Heart right ventricle (tissue), 16 donors: ENCODE measurements around the gene CUL2. TPM values are rescaled to one million over a fixed set of nuclear protein-coding genes. Genes with fewer than 3 reads are reported as not detected.
"Not testable (repeated sequence)": the region's sequence is repeated elsewhere in the genome, so short reads cannot be mapped to it uniquely, and the experiment has no call there.

Source experiments
- ATAC-seq, 8 donors: fragments of 200-7000 bp; cut with Tn5 transposase; one replicate each; pipeline ENCODE4 v1.9.1; 2020; ENCODE audit warnings: mild to moderate bottlenecking in 8 of 8, moderate library complexity in 8 of 8, moderate number of reproducible peaks in 1 of 8
- DNase-seq, 2 donors: peaks; one replicate each; pipeline ENCODE4 v3.0.0-alpha.2; 2020
- H3K27ac ChIP-seq, 10 donors: fragments of 200-600 bp; sonication (generic) in 2 of 10; one replicate each; pipeline versions ENCODE4 v1.5.0 to v1.8.0; 2020 to 2022; ENCODE audit warnings: mild to moderate bottlenecking in 3 of 10
- H3K27me3 ChIP-seq, 7 donors: fragments of 200-600 bp; one replicate each; pipeline ENCODE4 v1.8.0; 2021 to 2022; ENCODE audit warnings: mild to moderate bottlenecking in 2 of 7
- H3K36me3 ChIP-seq, 9 donors: fragments of 200-600 bp; sonication (generic) in 1 of 9; one replicate each; pipeline versions ENCODE4 v1.5.0 to v1.8.0; 2020 to 2022; ENCODE audit warnings: mild to moderate bottlenecking in 2 of 9
- H3K4me1 ChIP-seq, 9 donors: fragments of 200-600 bp; sonication (generic) in 1 of 9; one replicate each; pipeline versions ENCODE4 v1.5.0 to v1.8.0; 2020 to 2022; ENCODE audit warnings: mild to moderate bottlenecking in 4 of 9
- H3K4me3 ChIP-seq, 10 donors: fragments of 200-600 bp; sonication (generic) in 2 of 10; one replicate each; pipeline versions ENCODE4 v1.5.0 to v1.8.0; 2020 to 2022; ENCODE audit warnings: mild to moderate bottlenecking in 7 of 10, moderate library complexity in 2 of 10
- H3K9me3 ChIP-seq, 11 donors: fragments of 200-600 bp in 10 of 11; sonication (generic) in 2 of 11; one replicate each; pipeline versions ENCODE4 v1.5.0 to v1.8.0; 2013 to 2022; ENCODE audit warnings: mild to moderate bottlenecking in 2 of 11, control low read depth in 1 of 11, moderate library complexity in 1 of 11
- WGBS, 2 donors: extraction: QIAGEN DNeasy Blood & Tissue Kit; methylation state at CpG; one replicate each; pipeline ENCODE4 v1.1.7; 2013; ENCODE audit warnings: inconsistent platforms in 1 of 2; 5-methylcytosine and 5-hydroxymethylcytosine counted together
- intact Hi-C, 10 donors: fragments of 100-400 bp; cut with DNase I; formaldehyde crosslinking; loops; one replicate each; pipeline versions ENCODE4 v1.11.1 to v1.14.2; 2022
- polyA plus RNA-seq, 2 donors: library from polyadenylated mRNA; stranded (reverse); fragments of 200-250 nt; gene quantifications; one replicate each; pipeline ENCODE4 v1.2.3, GENCODE V29; 2013
- total RNA-seq, 10 donors: library from RNA; stranded (reverse); fragmentation: NEBNext Ultra II Directional in 3 of 10; extraction: Animal tissue kit (Norgen Biotek cat#: 25700) in 3 of 10; gene quantifications; one replicate each; pipeline versions ENCODE4 v1.2.1 to v1.2.4, GENCODE V29; 2021 to 2023
- TF ChIP-seq, protein P1 (sequence below), 9 donors: fragments of 200-600 bp; sonication (generic) in 2 of 9; IDR thresholded peaks; one replicate each; pipeline versions ENCODE4 v1.5.0 to v1.8.0; 2021 to 2022; ENCODE audit warnings: antibody characterized with exemption in 9 of 9, mild to moderate bottlenecking in 5 of 9, moderate library complexity in 1 of 9
- donor health status: Arrhythmogenic right ventricular cardiomyopathy.
- donor health status: ischemic (EF 13 %, LVEDD 7.1; RV severe dilation, severe dysfunction).
- donor health status: healthy with polysubstance abuse.
- donor health status: DM: no; HTN: yes; CAD: no.
- donor health status: DM: no; HTN: no; CAD: no.
- donor health status: ischemic (EF 25% LVEDD 6.9; RV normal size, moderate dysfunction).
- donor health status: ischemic (EF 25% LVEDD 5.7; RV mildly dilated, moderate dysfunction).
- donor health status: healthy.
- donor health status: DM: yes; HTN: yes; CAD: no.
- donor health status: Ischemic cardiomyopathy.
- donor health status: ischemic (EF 35%, LVEDD 5.7; RV mildly dilated, moderate dysfunction).
- donor health status: nonischemic (EF 11% LVEDD 7.7; RV severe dilation, severe dysfunction).
- donor health status: DM: yes; HTN: yes; CAD: no.
- donor health status: PGD.
- donor health status: ischemic (EF 29% LVEDD 5.4; RV normal size, mild dysfunction).
- donor health status: nonischemic (EF 23%, LVEDD 6.1; RV moderate dilation, normal function).

The CUL2 gene
- total and polyA plus RNA-seq, 12 donors, result 5.7 to 39.8 (median 37.0) TPM

DNA sequence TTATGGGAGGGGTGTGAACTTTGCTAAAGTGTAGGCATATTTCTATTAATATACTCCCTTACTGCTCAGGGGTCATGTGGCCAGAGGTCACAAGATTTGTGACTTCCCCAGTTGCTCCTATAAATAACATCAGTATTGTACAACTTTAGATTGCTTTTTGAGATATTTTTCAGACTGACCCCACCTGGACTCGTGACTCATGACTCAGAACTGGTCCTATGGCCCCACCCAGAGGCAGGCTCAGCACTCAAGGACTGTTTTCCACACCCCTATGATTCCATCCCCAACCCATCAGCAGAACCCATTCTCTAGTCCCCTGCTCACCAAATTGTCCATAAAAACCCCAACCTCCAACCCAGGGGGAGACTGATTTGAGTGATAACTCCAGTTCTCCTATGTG, 2.7 kb upstream of the CUL2 start:
- Histone ChIP-seq H3K27ac (no peak overlapping the region), H3K4me1 (peaks cover 8 to 28% (median 21%) of the 10 kb centered on the region in 9 donors), H3K9me3 (peaks cover 0 to 9% (median 0%) of the 10 kb centered on the region in 11 donors), H3K36me3 (peaks cover 0 to 2% (median 0%) of the 10 kb centered on the region in 9 donors), H3K27me3 (peaks cover 0 to 23% (median 0%) of the 10 kb centered on the region in 7 donors), H3K4me3 (no peak overlapping the region)
- WGBS, 2 donors, result 53 to 69% methylated on average over 1 of the region's 1 CpG
- intact Hi-C loops, result loop anchor here in 1 of 10 donors (5.0 kb wide), 1 partner anchor 894 kb away; no protein-coding TSS in a partner anchor
- no peak for DNase-seq
- TF ChIP-seq, protein P1, sequence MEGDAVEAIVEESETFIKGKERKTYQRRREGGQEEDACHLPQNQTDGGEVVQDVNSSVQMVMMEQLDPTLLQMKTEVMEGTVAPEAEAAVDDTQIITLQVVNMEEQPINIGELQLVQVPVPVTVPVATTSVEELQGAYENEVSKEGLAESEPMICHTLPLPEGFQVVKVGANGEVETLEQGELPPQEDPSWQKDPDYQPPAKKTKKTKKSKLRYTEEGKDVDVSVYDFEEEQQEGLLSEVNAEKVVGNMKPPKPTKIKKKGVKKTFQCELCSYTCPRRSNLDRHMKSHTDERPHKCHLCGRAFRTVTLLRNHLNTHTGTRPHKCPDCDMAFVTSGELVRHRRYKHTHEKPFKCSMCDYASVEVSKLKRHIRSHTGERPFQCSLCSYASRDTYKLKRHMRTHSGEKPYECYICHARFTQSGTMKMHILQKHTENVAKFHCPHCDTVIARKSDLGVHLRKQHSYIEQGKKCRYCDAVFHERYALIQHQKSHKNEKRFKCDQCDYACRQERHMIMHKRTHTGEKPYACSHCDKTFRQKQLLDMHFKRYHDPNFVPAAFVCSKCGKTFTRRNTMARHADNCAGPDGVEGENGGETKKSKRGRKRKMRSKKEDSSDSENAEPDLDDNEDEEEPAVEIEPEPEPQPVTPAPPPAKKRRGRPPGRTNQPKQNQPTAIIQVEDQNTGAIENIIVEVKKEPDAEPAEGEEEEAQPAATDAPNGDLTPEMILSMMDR (IDR thresholded peaks at IDR 0.05), result no peak
- ATAC-seq, result no peak

DNA sequence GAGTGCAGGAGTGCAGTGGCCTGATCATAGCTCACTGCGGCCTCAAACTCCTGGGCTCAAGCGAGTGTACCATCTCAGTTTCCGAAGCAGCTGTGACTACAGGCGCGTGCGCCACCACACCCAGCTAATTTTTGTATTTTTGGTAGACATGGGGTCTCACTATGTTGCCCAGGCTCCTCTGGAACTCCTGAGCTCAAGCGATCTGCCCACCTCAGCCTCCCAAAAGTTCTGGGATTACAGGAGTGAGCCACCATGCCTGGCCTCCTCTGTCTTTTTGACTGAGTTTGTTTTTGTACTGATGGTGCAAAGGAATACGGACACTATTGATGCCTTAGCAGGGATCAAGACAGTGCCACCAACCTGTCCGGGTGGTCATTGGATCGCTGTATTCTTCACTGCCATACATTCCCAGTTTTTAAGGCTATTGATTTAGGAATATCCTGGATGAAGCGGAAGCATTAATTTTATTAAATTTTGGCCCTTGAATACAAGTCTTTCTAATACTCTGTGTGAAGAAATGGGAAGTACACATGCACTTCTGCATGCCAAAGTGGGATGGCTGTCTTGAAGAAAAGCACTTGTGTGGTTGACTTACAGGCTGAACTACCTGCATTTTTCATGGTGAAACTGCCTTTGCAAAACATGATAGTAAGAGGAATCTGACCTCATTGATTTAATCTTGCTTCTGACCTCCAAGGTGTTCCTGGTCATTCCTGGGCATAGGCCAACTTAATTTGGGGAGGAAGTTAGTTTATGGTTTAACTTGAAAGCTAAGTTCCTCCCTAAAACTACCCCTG, 2.1 kb upstream of the CUL2 start:
- peaks cover 0 to 7% (median 0%) of the 10 kb centered on the region in 9 donors for H3K36me3 ChIP-seq
- DNase-seq (no peak), ATAC-seq (no peak)
- WGBS, 2 donors, result 88 to 96% methylated on average over 11 of the region's 11 CpGs
- H3K4me3 ChIP-seq, result no peak overlapping the region
- H3K27ac ChIP-seq, result no peak overlapping the region
- H3K27me3 ChIP-seq, result peaks cover 0 to 16% (median 0%) of the 10 kb centered on the region in 7 donors
- H3K9me3 ChIP-seq, result peaks cover 0 to 9% (median 0%) of the 10 kb centered on the region in 11 donors
- TF ChIP-seq, protein P1 (IDR thresholded peaks at IDR 0.05), result no peak
- peaks cover 8 to 34% (median 28%) of the 10 kb centered on the region in 9 donors for H3K4me1 ChIP-seq
- intact Hi-C loops, result loop anchor here in 1 of 10 donors (5.0 kb wide), 1 partner anchor 895 kb away; no protein-coding TSS in a partner anchor

DNA sequence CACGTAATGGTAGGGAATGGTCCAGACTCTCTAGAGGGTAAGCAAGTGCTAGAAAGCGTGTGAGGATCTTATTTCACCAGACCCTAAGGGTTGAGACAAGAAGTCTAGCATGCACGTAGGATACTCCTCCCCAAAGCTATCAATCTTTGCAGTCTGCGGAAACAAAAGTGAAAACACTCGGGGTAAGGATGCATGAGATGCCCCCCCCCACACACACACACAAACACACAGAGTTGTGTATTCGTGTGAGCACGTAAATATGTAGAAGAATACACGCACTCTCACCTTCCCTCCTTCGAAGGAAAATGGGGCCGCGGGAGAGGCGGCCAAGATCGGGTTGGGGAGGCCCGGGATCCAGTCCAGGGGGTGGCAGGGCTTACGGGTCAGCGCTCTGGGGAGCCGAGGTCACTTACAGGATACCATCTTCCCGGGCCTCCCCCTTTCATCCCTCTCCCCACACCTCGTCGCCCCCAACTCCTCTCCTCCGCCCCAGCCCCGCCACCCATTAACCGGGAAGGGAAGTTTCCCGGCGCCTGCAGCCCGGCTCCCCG, 455 bp downstream of the CUL2 start:
- peaks cover 8 to 48% (median 39%) of the 10 kb centered on the region in 9 donors for H3K4me1 ChIP-seq
- DNase-seq, result no peak
- H3K36me3 ChIP-seq, result peaks cover 0 to 7% (median 0%) of the 10 kb centered on the region in 9 donors
- intact Hi-C loops, result loop anchor here in 1 of 10 donors (5.0 kb wide), 1 partner anchor 898 kb away; no protein-coding TSS in a partner anchor
- peak overlapping the region; percentile 62 to 99 (median 91) for H3K4me3 ChIP-seq
- TF ChIP-seq, protein P1 (IDR thresholded peaks at IDR 0.05), result no peak
- no peaks in the 10 kb centered on the region for H3K27me3 ChIP-seq
- 0% methylated on average over 25 to 27 of the region's 27 CpGs for WGBS, 2 donors
- H3K9me3 ChIP-seq, result peaks cover 0 to 9% (median 0%) of the 10 kb centered on the region in 11 donors
- ATAC-seq, result peak; percentile 9 to 71 (median 24)
- H3K27ac ChIP-seq, result peak overlapping the region; percentile 87 to 99 (median 94)

DNA sequence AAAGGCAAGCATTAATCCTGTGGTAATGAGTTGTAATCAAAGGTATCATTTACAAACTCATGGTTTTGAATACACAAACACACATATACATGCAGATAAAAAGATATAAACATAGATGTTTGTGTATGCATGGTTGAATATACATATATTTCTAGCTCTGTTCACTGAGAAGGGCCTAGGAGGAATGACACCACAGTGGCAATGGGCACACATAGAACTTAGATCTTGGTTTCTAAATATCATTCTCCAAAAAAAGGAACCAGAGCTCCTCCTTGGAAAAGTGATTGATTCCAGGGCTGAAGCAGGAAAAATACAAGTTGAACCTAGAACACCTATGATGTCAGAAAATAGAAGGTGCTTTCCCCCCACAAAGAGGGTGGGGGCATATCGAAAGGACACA, 6.9 kb downstream of the CUL2 start:
- TF ChIP-seq, protein P1 (IDR thresholded peaks at IDR 0.05), result no peak

DNA sequence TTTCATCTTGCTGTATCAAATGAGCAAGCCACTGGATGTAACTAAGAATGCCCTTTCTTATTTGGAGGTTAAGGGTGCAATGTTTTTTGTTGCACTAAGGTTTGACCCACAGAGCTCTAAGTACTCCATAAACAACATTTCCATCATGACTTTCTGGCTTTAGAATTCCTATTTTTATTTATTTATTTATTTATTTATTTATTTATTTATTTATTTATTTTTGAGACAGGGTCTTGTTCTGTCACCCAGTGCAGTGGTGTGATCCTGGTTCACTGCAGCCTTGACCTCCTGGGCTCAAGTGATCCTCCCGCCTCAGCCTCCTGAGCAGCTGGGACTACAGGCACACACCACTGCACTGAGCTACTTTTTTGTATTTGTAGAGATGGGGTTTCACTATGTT, 9.9 kb downstream of the CUL2 start:
- 97 to 100% methylated on average over 1 of the region's 1 CpG for WGBS, 2 donors
- H3K27me3 ChIP-seq, H3K27ac ChIP-seq, intact Hi-C loops, H3K4me3 ChIP-seq, H3K4me1 ChIP-seq, ATAC-seq, DNase-seq: not testable (repeated sequence)
- H3K9me3 ChIP-seq, result peaks cover 0 to 16% (median 0%) of the 10 kb centered on the region in 11 donors
- H3K36me3 ChIP-seq, result peaks cover 0 to 27% (median 0%) of the 10 kb centered on the region in 9 donors

More for the DNA sequence above, 6.9 kb downstream of the CUL2 start:
- WGBS, 2 donors, result 94 to 98% methylated on average over 1 of the region's 1 CpG
- peaks cover 0 to 16% (median 0%) of the 10 kb centered on the region in 11 donors for H3K9me3 ChIP-seq
- no peak overlapping the region for H3K27ac ChIP-seq
- no peak for ATAC-seq
- H3K27me3 ChIP-seq, result no peaks in the 10 kb centered on the region
- intact Hi-C loops, result no loop called here
- peaks cover 0 to 27% (median 20%) of the 10 kb centered on the region in 9 donors for H3K4me1 ChIP-seq
- DNase-seq, result no peak
- H3K4me3 ChIP-seq, result no peak overlapping the region
- H3K36me3 ChIP-seq, result peaks cover 0 to 16% (median 0%) of the 10 kb centered on the region in 9 donors
